GM18870 (cell line): ENCODE results near the gene SSTR4.

ENCODE experiments used
- ATAC-seq: cut with Tn5 transposase; IDR thresholded peaks from one replicate; pipeline ENCODE4 v1.9.1; 2021; ENCODE audit warnings: moderate library complexity; ENCODE audit not compliant: unreplicated experiment

Gene SSTR4

GRCh38 chr20:23039885-23040508 lies 4.9 kb downstream of the SSTR4 start:
- ATAC-seq, result no peak

GRCh38 chr20:23042270-23042669 lies 7.2 kb downstream of the SSTR4 start:
- no peak for ATAC-seq

- ATAC-seq, result no peak
Observed at GRCh38 chr20:23043376-23043775, 8.3 kb downstream of the SSTR4 start.

GRCh38 chr20:23046431-23046830 lies 11.3 kb downstream of the SSTR4 start:
- no peak for ATAC-seq

- ATAC-seq, result no peak
Observed at GRCh38 chr20:23047001-23047737, 12.1 kb downstream of the SSTR4 start.

- ATAC-seq, result no peak
Observed at GRCh38 chr20:23047738-23048214, 12.7 kb downstream of the SSTR4 start.

- no peak for ATAC-seq
Observed at GRCh38 chr20:23048283-23049200, 13.4 kb downstream of the SSTR4 start.

GRCh38 chr20:23049201-23050075 lies 14.3 kb downstream of the SSTR4 start, which contains the start of gene THBD:
Gene THBD (minus strand): TSS chr20:23049672. CDS start chr20:23049504, 168 bp downstream.
- no peak for ATAC-seq

- ATAC-seq, result no peak
Observed at GRCh38 chr20:23050076-23050838, 15.1 kb downstream of the SSTR4 start.

- ATAC-seq, result no peak
Observed at GRCh38 chr20:23050847-23051627, 15.9 kb downstream of the SSTR4 start.

GRCh38 chr20:23052904-23053303 lies 17.8 kb downstream of the SSTR4 start:
- no peak for ATAC-seq

GRCh38 chr20:23058240-23058639 lies 23.1 kb downstream of the SSTR4 start:
- ATAC-seq, result no peak

- no peak for ATAC-seq
Observed at GRCh38 chr20:23059001-23059400, 23.9 kb downstream of the SSTR4 start.

GRCh38 chr20:23059846-23060245 lies 24.7 kb downstream of the SSTR4 start:
- no peak for ATAC-seq

GRCh38 chr20:23060629-23061028 lies 25.5 kb downstream of the SSTR4 start:
- no peak for ATAC-seq

- no peak for ATAC-seq
Observed at GRCh38 chr20:23061262-23061661, 26.1 kb downstream of the SSTR4 start.

GRCh38 chr20:23061734-23062561 lies 26.8 kb downstream of the SSTR4 start:
- no peak for ATAC-seq

GRCh38 chr20:23062632-23063031 lies 27.5 kb downstream of the SSTR4 start:
- no peak for ATAC-seq
